Effector CD8-positive, alpha-beta T cell (primary cell): ENCODE measurements around the gene SMAD2.

ENCODE experiments used
- DNase-seq: peaks from one replicate; lab custom pipeline; 2025; lab: John Stamatoyannopoulos, UW

Gene SMAD2

DNA sequence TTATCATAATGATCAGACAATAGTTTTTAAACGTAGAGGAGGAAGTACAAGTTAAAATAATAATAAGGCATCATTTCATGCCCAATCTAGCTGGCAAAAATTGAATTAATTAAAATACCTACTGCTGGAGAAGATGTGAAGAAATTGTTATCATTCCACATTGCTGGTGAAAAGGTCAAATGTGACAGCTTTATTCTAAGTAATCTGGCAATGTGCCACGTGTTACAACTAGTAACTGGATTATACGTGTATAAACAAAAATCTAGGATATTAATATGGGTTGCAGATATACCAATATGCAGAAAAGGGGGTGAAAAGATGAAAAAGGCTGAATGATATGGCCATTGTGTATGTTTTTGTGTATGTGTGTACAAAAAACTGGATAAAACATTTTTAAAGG lies 32.4 kb downstream of the SMAD2 start:
- DNase-seq = no peak

DNA sequence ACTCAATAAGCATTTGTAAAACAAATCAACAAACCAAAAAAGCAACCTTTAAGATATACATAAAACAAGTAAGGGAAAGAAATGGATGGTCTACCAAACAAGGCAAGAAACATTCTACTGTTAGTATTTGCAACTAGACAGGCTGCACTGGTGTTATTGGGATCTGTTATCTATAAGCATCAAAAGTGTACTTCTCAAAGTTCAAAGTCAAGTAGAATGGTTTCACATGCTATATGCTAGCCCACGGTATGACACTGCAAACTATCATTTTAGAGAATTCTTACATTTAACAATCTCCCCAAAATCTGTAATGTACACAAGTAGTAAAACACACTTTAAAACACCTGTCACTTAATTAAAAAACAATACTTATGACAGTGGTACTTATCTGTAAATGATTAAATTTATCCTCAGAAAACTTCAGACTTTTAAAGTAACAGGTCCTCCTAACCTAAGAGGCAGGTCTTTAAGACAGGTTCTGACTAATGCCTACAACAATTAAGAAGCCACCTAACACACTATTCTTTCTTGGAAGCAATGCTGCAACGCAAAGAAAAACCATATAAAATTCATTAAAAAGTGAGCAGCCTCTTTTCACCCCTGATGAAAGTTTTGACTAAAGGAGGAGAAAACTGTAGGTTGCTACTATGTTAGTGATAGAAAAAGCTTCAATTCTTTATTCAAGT lies 34.8 kb downstream of the SMAD2 start:
- no peak for DNase-seq

DNA sequence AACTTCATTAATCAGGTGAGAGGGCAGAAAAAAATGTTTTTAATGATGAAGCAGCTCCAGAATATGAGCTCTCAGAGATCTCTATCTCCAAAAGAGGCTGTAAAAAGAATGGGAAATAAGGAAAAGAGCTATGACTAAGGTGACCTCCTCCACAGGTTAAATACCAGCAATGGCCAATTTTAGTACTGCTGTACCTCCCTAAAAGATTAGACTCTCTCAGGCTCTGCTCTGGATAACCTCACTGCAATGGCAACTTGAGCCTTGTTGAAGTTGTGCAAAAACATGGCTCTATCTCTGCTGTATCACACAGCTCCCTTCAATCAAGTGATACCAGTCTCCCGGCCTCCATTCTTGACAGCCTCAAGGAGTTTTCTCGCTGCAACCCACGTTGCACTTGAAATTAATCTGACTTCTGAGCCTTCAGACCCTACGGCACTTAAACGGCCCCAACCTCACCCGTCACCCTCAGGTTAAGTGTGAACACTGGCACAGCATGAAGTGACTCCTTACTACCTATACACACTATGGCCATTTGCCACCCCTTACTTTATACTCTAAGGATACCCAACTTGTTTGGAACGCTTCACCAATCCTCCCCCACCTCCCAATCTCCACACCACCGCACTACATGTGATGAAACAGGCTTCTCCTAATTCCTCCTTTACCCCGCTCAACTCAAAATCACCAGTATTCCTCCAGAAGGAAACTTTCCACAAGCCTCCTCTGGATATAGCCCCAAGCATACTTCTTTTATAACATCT lies 36.3 kb downstream of the SMAD2 start:
- no peak for DNase-seq

DNA sequence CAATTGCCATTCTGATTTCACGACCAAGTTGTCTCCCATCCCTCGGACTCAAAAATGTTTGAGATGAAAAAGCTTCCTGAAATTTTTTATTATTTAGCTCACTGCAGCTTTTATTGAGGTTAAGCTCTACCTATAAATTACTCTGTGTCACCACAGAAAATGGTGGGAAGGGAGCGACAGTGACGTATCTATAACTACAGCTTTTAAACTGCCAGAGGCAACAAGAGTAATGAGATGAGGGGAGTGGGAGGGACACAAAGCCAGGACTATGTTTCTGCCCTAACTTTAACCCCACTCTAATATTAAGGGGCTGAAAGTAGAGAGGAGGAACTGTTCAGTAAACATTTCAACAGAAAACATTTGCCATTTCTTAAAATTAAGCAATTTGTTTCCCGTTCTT lies 37.4 kb downstream of the SMAD2 start:
- no peak for DNase-seq

DNA sequence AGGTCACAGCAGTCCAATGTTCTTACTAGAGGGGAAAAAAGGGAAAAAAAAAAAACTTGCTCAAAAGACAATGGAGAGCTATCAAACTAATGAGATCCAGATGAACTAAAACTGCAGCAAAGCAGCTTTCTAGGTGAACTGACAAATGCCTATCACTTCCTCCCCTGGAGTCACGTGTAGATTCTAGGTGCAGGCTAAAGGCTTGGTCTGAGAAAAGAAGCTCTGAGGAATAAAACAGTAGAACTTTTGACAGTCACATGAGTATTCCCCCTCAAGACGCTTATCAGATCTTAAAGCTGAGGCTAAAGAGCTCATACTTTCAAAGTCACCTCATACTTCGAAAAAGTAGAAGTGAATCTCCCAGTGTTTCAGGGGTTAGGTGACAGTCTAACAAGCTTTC lies 42.3 kb downstream of the SMAD2 start:
- DNase-seq = no peak

DNA sequence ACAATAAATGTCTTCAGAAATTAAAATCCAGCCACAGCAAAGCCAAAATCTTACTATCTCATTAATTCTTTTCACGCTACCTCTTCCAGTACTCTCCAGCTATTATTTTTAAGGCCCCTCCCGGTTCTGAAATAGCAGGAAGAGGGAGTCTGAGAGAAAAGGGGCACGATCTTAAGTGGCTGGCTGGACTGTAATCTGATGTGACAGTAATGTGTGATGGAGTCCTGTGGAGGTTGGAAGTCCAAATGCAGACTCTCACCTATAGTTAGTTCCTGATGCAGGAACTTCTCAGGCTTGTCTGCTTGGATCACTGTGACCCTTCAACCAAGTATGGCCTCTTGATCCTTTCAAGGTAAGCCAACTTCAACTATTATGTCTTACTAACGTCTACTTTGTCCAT lies 43.2 kb downstream of the SMAD2 start:
- no peak for DNase-seq

DNA sequence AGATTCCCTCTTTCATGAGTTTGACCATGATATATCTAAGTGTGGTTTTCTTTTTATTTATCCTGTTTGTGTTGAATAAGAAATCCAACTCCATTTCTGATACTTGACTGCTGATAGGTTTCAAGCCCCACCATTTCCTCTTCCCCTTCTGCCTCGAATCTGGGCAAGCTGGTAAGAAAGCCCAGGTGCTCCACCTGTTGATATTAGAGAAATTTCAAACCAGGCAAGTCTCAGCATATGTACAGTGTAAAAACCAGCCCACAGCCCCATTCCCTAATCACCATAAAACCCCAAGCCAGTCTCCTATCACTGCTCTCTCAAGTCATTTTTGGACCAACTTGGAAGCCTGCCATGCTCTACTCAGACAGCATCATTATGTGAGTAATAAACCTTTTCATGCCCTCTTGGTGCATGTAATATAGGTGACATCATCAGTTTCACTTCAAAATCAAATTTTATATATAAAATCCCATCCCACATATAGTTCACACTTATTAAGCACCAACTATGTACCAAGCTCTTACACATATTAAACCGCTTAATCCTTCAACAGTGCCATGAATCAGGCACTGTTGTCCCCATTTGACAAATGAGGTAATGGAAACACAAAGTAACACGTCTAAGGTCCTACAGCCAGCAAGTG lies 46.6 kb downstream of the SMAD2 start:
- no peak for DNase-seq

DNA sequence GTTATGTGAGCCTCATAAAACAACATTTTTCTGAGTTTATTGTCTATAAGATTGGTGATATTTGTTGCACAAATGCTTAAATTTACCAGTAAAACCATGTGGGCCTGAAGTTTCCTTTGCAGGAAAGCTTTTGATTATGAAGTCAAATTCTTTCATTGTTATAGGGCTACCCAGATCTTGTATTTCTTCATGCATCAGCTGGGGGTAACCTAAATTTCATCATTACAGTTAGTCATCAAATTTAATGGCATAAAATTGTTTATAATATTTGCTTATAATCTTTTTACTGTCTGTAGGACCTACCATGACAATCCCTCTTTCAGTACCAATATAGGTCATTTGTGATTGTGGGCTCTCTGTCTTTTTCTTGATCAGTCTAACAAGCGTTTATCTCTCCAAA lies 47.8 kb downstream of the SMAD2 start:
- DNase-seq = no peak

DNA sequence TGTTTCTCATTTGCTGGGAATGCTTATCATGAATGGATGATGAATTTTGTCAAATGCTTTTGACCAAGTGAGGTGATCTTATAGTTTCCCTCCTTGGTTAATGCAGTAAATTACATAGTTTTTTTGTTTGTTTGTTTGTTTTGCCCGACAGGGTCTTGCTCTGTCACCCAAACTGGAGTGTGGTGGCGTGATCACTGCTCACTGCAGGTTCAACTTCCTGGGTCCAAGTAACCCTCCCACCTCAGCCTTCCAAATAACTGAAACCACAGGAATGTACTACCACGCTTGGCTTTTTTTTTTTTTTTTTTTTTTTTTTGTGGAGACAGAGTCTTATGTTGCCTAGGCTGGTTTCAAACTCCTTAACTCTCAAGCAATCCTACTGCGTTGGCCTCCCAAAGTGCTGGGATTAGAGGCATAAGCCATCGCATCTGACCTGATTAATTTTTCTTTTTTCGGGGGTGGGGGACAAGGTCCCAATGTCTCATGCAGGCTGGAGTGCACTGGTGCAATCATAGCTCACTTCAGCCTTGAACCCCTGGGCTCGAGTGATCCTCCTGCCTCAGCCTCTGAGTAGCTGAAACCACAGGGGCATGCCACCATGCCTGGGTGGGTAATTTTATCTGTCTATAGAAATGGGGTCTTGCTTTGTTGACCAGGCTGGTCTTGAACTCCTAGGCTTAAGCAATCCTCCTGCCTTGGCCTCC lies 48.6 kb downstream of the SMAD2 start:
- DNase-seq = no peak

DNA sequence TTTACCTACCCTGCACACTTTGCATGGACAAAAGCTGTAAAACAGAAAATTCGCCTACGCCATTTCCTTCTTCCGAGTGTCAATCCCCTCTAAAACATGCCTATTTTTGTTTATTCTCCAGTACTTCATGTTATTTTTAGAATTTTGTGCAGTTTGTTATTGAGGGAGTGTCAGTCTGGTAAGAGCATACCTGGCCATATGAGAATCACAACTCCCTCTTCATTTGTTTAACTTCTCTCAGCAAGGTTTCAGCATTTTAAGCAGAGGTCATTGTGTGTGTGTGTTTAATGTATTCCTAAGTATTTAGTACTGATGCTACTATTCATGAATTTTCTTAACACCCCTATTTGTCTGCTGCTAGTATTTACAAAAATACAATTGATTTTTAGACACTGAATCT lies 49.4 kb downstream of the SMAD2 start:
- no peak for DNase-seq

DNA sequence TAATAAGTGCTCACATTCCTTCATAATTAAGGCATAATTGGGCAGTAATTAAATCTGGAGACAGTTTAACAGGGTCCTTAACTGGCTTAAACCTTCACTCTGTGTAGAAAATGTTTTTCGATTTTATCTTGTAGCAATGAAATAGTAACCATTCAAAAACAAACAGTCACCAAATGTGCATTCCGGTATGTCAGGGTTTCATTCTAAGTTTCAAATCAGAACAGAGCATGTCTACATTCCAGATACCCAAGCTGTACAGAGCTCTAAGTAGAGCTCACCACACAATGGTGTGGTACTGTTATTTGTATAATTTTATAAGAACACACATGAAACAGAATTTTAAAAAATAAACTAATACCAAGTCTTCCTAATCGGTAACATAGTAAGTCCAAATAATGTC lies 52.6 kb downstream of the SMAD2 start:
- no peak for DNase-seq

DNA sequence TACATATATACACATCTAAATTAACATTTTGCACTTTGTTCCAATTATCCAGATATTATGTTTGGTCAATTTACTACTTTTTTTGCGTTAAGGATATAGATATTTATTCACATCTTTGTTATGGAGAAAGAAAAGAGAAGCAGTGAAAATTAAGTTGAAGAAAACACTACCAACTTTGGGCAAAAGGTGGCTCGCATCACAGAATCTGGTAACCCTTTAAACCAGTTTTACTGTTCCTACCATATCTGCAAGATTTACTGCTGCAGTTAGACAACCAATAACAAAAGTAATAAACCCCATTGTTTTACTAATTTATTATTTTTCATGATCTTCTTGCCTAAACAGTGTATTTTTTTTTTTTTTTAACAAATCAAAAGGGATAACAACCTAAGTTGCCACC lies 53.6 kb downstream of the SMAD2 start:
- DNase-seq = no peak

DNA sequence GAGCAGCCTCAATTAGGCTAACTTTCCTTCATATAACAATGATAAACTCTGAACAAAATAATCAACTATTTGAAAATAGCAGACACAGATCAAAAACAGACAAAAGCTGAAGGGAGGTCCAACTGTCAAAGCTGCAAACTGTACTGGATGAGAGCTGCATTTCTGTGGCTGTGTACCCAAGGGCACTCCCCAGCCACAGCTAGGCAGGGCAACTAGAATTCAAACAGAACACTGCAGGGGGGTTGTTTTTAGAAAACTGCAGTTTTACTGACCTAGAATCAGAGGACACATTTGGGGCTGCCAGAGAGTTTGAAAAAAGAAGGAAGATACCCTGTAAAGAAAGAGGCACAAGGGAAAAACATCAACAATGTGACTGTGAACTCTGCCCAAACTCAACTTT lies 56.8 kb downstream of the SMAD2 start:
- DNase-seq = no peak

DNA sequence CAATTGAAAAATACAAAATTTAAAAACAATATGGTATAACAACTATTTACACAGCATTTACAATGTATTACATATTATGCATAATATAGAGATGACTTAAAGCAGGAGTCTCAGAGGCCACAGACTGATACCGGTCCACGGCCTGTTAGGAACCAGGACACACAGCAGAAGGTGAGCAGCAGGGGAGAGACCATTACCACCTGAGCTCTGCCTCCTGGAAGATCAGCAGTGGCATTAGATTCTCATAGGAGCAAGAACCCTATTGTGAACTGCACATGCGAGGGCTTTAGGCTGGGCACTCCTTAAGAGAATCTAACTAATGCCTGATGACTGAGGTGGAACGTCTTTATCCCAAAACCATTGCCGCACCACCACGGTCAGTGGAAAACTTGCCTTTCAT lies 58.0 kb downstream of the SMAD2 start:
- no peak for DNase-seq

DNA sequence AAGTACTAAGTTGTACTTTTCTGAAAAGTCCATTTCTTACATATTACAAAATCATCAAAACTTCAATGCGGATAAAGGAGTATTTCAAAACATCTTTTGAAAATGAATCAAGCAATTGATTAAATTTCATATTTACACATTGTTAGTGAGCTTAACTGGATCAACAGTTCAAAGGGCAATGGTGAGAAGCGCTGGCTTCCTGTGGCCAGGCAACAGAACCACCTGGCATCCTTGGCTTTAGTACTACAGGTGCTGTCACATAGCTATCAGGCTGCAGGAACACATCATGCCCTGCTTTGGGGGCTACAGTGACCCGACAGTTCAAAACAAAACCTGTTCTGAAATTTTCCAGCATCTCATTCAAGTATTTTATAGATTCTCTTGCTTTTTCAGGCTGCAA lies 59.2 kb downstream of the SMAD2 start:
- no peak for DNase-seq

DNA sequence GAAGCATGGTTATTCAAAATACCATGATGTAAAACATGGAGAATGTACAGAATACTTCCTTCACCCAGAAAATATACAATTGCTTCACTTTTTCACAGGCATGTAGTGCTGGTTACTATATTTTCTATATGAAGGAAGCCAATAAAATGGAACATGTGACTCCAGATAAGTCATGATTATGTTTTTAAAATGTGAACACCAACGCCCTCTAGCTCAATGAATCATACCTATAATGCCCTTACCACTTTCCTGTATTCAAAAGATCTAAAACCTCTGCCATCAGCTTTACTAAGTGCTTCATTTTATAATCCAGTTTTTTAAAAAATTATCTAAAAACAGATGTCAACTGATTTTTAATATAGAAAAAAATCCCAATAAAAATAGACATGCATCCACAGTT lies 59.9 kb downstream of the SMAD2 start:
- no peak for DNase-seq

DNA sequence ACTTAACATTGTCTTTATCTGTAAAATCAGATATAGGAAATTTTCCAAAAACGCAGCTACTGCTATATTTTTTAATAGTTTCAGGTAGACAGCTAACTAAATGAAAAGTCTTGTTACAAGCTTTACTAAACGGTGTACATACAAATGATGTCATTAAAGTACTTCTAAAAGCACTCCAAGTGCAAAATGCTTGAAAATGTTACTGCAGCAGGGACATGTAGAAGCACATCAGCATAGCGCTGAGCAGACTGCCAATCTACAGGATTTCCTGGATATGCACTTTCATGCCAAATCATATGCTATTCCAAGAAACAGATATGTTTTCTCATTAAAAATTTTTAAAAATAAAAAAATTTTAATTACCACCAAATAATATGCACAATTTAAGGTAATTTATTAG lies 61.7 kb downstream of the SMAD2 start:
- no peak for DNase-seq

DNA sequence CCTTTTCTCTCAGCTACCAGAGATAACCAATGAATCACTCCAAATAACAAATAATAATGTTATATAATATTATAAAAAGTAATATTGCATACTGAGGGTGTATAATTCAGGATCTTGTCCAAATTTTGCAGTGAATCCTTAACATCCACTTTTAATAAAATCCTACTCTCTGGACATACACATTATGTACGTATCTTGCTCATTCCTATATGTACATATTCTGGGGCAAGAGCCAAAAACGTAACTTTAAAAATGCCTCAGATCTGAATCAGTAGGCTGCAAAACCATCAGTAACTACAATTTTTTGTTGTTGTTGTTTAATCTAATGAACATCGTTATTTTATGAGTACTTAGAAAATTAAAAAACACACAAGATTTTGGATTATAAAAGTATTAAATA lies 65.3 kb downstream of the SMAD2 start:
- DNase-seq = no peak

DNA sequence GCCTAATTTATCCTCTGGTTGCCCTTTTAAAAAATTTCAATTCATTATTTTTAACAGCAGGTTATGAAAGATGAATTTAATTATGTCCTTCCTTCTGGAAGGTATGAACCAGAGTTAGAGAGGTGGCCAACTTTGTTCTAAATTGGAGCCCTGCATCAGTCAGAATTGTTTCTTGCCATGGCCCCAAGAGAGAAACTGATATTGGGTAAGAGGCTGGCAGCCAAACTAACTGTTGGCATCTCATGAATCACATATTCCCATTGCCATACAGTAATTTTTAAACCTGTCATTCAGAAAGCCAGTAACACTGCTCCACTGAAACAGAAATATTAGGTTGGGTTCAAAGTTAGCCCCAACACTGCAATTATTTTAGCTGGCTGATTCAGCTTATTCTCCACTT lies 67.4 kb downstream of the SMAD2 start:
- no peak for DNase-seq

DNA sequence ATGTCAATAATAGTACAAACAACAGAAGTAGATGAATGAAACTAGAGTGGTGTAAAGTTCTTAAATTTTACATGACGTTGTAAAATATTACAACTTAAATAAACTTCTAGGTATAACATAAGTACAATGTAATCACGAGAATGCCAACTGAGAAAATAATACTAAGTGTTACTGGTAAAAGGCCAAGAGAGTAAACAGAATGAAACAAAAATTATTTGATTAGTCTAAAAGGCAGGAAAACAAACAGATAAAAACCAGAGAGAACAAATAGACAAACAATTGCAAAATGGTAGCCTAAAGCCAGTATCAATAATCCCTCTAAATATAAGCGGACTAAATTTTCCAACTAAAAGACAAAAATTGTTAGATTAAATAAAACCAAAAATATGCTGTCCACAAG lies 71.9 kb downstream of the SMAD2 start:
- no peak for DNase-seq

DNA sequence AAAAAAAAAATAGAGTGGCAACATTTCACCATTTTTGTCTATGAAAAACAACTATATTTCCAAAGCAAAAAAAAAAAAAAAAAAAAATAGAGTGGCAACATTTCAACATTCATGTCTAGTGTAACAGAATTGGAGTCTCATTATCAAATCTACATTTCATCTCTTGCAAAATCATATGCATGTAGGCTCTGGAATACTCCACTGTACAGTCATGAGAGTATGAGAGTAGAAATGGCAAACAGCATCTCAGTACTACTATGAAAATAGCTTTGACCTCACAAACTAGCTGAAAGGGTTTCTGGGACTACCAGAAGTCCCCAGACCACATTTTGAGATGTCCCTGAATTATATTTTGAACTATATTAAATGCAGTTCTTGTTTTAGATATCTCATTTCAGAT lies 82.8 kb downstream of the SMAD2 start:
- no peak for DNase-seq

DNA sequence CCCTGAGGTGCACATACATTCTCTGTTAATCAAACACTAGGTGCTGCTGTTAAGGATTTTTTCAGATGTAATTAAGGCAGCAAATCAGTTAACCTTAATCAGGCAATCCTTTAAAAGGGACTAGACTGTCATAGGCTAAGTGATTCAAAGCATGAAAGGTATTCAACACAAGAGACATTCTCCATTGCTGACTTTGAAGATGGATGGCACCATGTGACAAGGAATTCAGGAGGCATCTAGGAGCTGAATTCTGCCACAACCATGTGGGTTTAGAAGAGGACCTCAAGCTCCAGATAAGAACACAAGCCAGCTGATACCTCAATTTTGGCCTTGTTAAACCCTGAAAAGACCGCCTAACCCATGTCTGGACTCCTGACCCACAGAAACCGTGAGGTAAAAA lies 84.0 kb downstream of the SMAD2 start:
- DNase-seq = no peak
